ENCODE measurements around the gene IGSF1.

- TF ChIP-seq CTCF (conservative IDR thresholded peaks at IDR 0.05 in 1 of 2, IDR thresholded peaks at IDR 0.05 in 1 of 2; ENCODE audit: low read depth in 1 of 2, low read length in 2 of 2) = no peak
- TF ChIP-seq EZH2 (IDR thresholded peaks at IDR 0.05; ENCODE audit: low read length, missing control alignments) = no peak
Measured at GRCh38 chrX:131287560-131288179, 1.4 kb downstream of the IGSF1 start.

Data from fibroblast of lung (primary cell).